Thymus (tissue), 11 donors: ENCODE results near the gene C9orf152. TPM values are rescaled to one million over a fixed set of nuclear protein-coding genes. Genes with fewer than 3 reads are reported as not detected.

Experiments used
- DNase-seq, 9 donors: peaks; one replicate each; pipeline ENCODE4 v3.0.0-alpha.2; 2013; ENCODE audit warnings: low spot score in 9 of 9, low read depth in 6 of 9, missing footprints in 1 of 9
- H3K27ac ChIP-seq, 2 donors: one replicate each; pipeline ENCODE4 v1.5.1; 2013; ENCODE audit warnings: control low read depth in 1 of 2, low read depth in 1 of 2, low read length in 1 of 2, mild to moderate bottlenecking in 1 of 2, moderate library complexity in 1 of 2
- H3K27me3 ChIP-seq, 2 donors: one replicate each; pipeline ENCODE4 v1.5.1; 2013; ENCODE audit warnings: low read length in 1 of 2; ENCODE audit not compliant: control insufficient read depth in 2 of 2, insufficient read depth in 1 of 2
- H3K36me3 ChIP-seq, 2 donors: one replicate each; pipeline ENCODE4 v1.5.1; 2013; ENCODE audit warnings: low read length in 1 of 2, mild to moderate bottlenecking in 1 of 2, moderate library complexity in 1 of 2; ENCODE audit not compliant: control insufficient read depth in 2 of 2, insufficient read depth in 2 of 2
- H3K4me1 ChIP-seq, 2 donors: one replicate each; pipeline ENCODE4 v1.5.1; 2013; ENCODE audit warnings: low read length in 2 of 2; ENCODE audit not compliant: control insufficient read depth in 2 of 2, insufficient read depth in 2 of 2
- H3K4me3 ChIP-seq, 2 donors: one replicate each; pipeline ENCODE4 v1.5.1; 2013; ENCODE audit warnings: low read length in 2 of 2, control low read depth in 1 of 2, mild to moderate bottlenecking in 1 of 2
- H3K9me3 ChIP-seq, 2 donors: one replicate each; pipeline ENCODE4 v1.5.1; 2013; ENCODE audit warnings: low read length in 1 of 2, mild to moderate bottlenecking in 1 of 2; ENCODE audit not compliant: control insufficient read depth in 2 of 2, insufficient read depth in 1 of 2
- WGBS: extraction: QIAGEN DNeasy Blood & Tissue Kit; methylation state at CpG from one replicate; pipeline ENCODE4 v1.1.7; 2013; 5-methylcytosine and 5-hydroxymethylcytosine counted together
- polyA plus RNA-seq: library from polyadenylated mRNA; stranded (reverse); fragments of 200-250 nt; gene quantifications from one replicate; pipeline ENCODE4 v1.2.3, GENCODE V29; 2013
- total RNA-seq: library from RNA; stranded (reverse); fragments of 120-200 nt; gene quantifications from one replicate; pipeline ENCODE4 v1.2.4, GENCODE V29; 2013
- donor health status: healthy.

The C9orf152 gene
- total and polyA plus RNA-seq, 2 donors, result 0.05 to 0.23 TPM

- H3K4me3 ChIP-seq, result peak overlapping the region in 1 of 2 donors; percentile 37
- peak overlapping the region; percentile 90 to 96 for H3K27ac ChIP-seq
- H3K4me1 ChIP-seq, result peaks cover 75 to 93% of the 10 kb centered on the region in 2 donors
- DNase-seq, result peak in 1 of 9 donors; percentile 63
- peaks cover 39 to 80% of the 10 kb centered on the region in 2 donors for H3K36me3 ChIP-seq
- 52% methylated on average over 9 of the region's 9 CpGs for WGBS
- no peaks in the 10 kb centered on the region for H3K9me3 ChIP-seq
- H3K27me3 ChIP-seq, result no peaks in the 10 kb centered on the region
These were observed 49.9 kb downstream of the C9orf152 start for GRCh38 chr9:110157823-110158664.

GRCh38 chr9:110156902-110157301 lies 51.1 kb downstream of the C9orf152 start:
- H3K4me3 ChIP-seq, result peak overlapping the region in 1 of 2 donors; percentile 31
- DNase-seq, result peak; percentile 71 to 97 (median 89)
- no peaks in the 10 kb centered on the region for H3K9me3 ChIP-seq
- peaks cover 39 to 77% of the 10 kb centered on the region in 2 donors for H3K36me3 ChIP-seq
- peaks cover 76 to 96% of the 10 kb centered on the region in 2 donors for H3K4me1 ChIP-seq
- H3K27ac ChIP-seq, result peak overlapping the region; percentile 90 to 96
- WGBS, result 3% methylated on average over 4 of the region's 4 CpGs
- H3K27me3 ChIP-seq, result no peaks in the 10 kb centered on the region

- no peaks in the 10 kb centered on the region for H3K9me3 ChIP-seq
- H3K36me3 ChIP-seq, result peaks cover 39 to 74% of the 10 kb centered on the region in 2 donors
- peaks cover 75 to 95% of the 10 kb centered on the region in 2 donors for H3K4me1 ChIP-seq
- H3K4me3 ChIP-seq, result peak overlapping the region; percentile 1 to 31
- WGBS, result 69% methylated on average over 9 of the region's 9 CpGs
- H3K27ac ChIP-seq, result peak overlapping the region; percentile 90 to 96
- no peak for DNase-seq
- no peaks in the 10 kb centered on the region for H3K27me3 ChIP-seq
These were observed 51.5 kb downstream of the C9orf152 start for GRCh38 chr9:110156416-110156815.

GRCh38 chr9:110155751-110156150 lies 52.2 kb downstream of the C9orf152 start:
- H3K4me3 ChIP-seq, result peak overlapping the region; percentile 4 to 31
- no peaks in the 10 kb centered on the region for H3K27me3 ChIP-seq
- no peaks in the 10 kb centered on the region for H3K9me3 ChIP-seq
- H3K27ac ChIP-seq, result peak overlapping the region; percentile 90 to 96
- WGBS, result 25% methylated on average over 3 of the region's 3 CpGs
- H3K4me1 ChIP-seq, result peaks cover 73 to 89% of the 10 kb centered on the region in 2 donors
- DNase-seq, result peak in 1 of 9 donors; percentile 75
- H3K36me3 ChIP-seq, result peaks cover 37 to 67% of the 10 kb centered on the region in 2 donors

- Histone ChIP-seq H3K36me3 (peaks cover 27 to 50% of the 10 kb centered on the region in 2 donors), H3K27me3 (no peaks in the 10 kb centered on the region), H3K4me3 (peak overlapping the region; percentile 21 to 49), H3K4me1 (peaks cover 55 to 81% of the 10 kb centered on the region in 2 donors), H3K9me3 (peaks cover 2 to 9% of the 10 kb centered on the region in 2 donors), H3K27ac (peak overlapping the region; percentile 33 to 96)
- WGBS, result 72% methylated on average over 2 of the region's 2 CpGs
- no peak for DNase-seq
These were observed 54.5 kb downstream of the C9orf152 start for GRCh38 chr9:110153431-110153830.

- Histone ChIP-seq H3K27me3 (no peaks in the 10 kb centered on the region), H3K4me1 (peaks cover 49 to 75% of the 10 kb centered on the region in 2 donors), H3K36me3 (peaks cover 22 to 44% of the 10 kb centered on the region in 2 donors), H3K4me3 (peak overlapping the region; percentile 49 to 61), H3K27ac (peak overlapping the region; percentile 19 to 96), H3K9me3 (peaks cover 2 to 9% of the 10 kb centered on the region in 2 donors)
- WGBS, result 38% methylated on average over 3 of the region's 3 CpGs
- DNase-seq, result peak in 7 of 9 donors; percentile 71 to 93 (median 78)
These were observed 55.1 kb downstream of the C9orf152 start for GRCh38 chr9:110152704-110153374.

Other genes with a start within 250 kb of the C9orf152 start
- gene TXN, start 48.3 kb upstream of the C9orf152 start, total RNA-seq, result 320 TPM
- 448 TPM for gene TXN, start 48.3 kb upstream of the C9orf152 start, polyA plus RNA-seq
- gene TXNDC8, start 129.7 kb upstream of the C9orf152 start, total RNA-seq, result not detected
- 0.02 TPM for gene TXNDC8, start 129.7 kb upstream of the C9orf152 start, polyA plus RNA-seq